ENCODE measurements around the gene TCF7L2.

TCF7L2 gene

GRCh38 chr10:112926906-112927688 lies 22.9 kb upstream of the TCF7L2 start:
- Mint-ChIP-seq H3K4me1 (no peaks in the 10 kb centered on the region), H3K9me3 (peaks cover 6% of the 10 kb centered on the region), H3K27ac (no peak overlapping the region), H3K36me3 (peaks cover 5% of the 10 kb centered on the region), H3K4me3 (no peak overlapping the region), H3K27me3 (peaks cover 9% of the 10 kb centered on the region)
- no peak for ATAC-seq

GRCh38 chr10:112927980-112928379 lies 22.1 kb upstream of the TCF7L2 start:
- no peaks in the 10 kb centered on the region for H3K4me1 Mint-ChIP-seq
- ATAC-seq = no peak
- no peak overlapping the region for H3K4me3 Mint-ChIP-seq
- H3K36me3 Mint-ChIP-seq = peaks cover 5% of the 10 kb centered on the region
- peaks cover 9% of the 10 kb centered on the region for H3K9me3 Mint-ChIP-seq
- peaks cover 18% of the 10 kb centered on the region for H3K27me3 Mint-ChIP-seq
- H3K27ac Mint-ChIP-seq = no peak overlapping the region

GRCh38 chr10:112932658-112933057 lies 17.4 kb upstream of the TCF7L2 start:
- H3K27me3 Mint-ChIP-seq = peaks cover 31% of the 10 kb centered on the region
- H3K4me3 Mint-ChIP-seq = no peak overlapping the region

GRCh38 chr10:112934193-112934592 lies 15.9 kb upstream of the TCF7L2 start:
- no peaks in the 10 kb centered on the region for H3K4me1 Mint-ChIP-seq
- ATAC-seq = no peak
- peaks cover 3% of the 10 kb centered on the region for H3K36me3 Mint-ChIP-seq
- H3K27me3 Mint-ChIP-seq = peaks cover 42% of the 10 kb centered on the region
- no peak overlapping the region for H3K4me3 Mint-ChIP-seq
- H3K27ac Mint-ChIP-seq = no peak overlapping the region
- peaks cover 8% of the 10 kb centered on the region for H3K9me3 Mint-ChIP-seq

More at GRCh38 chr10:112932658-112933057, 17.4 kb upstream of the TCF7L2 start:
- H3K4me1 Mint-ChIP-seq = no peaks in the 10 kb centered on the region
- ATAC-seq = no peak
- H3K36me3 Mint-ChIP-seq = peaks cover 5% of the 10 kb centered on the region
- H3K9me3 Mint-ChIP-seq = peaks cover 9% of the 10 kb centered on the region
- no peak overlapping the region for H3K27ac Mint-ChIP-seq

- H3K36me3 Mint-ChIP-seq = no peaks in the 10 kb centered on the region
These were observed 11.1 kb upstream of the TCF7L2 start for GRCh38 chr10:112938808-112939482.

GRCh38 chr10:112945811-112946210 lies 4.2 kb upstream of the TCF7L2 start:
- Mint-ChIP-seq H3K4me3 (no peak overlapping the region), H3K27ac (no peak overlapping the region), H3K36me3 (no peaks in the 10 kb centered on the region), H3K9me3 (no peaks in the 10 kb centered on the region), H3K27me3 (peaks cover 48% of the 10 kb centered on the region), H3K4me1 (peaks cover 25% of the 10 kb centered on the region)
- no peak for ATAC-seq

More at GRCh38 chr10:112938808-112939482, 11.1 kb upstream of the TCF7L2 start:
- ATAC-seq = no peak
- Mint-ChIP-seq H3K27ac (no peak overlapping the region), H3K27me3 (peaks cover 28% of the 10 kb centered on the region), H3K4me1 (no peaks in the 10 kb centered on the region), H3K9me3 (peaks cover 3% of the 10 kb centered on the region), H3K4me3 (no peak overlapping the region)

- Mint-ChIP-seq H3K9me3 (no peaks in the 10 kb centered on the region), H3K4me1 (peaks cover 27% of the 10 kb centered on the region), H3K36me3 (no peaks in the 10 kb centered on the region), H3K27ac (no peak overlapping the region), H3K4me3 (no peak overlapping the region), H3K27me3 (peaks cover 55% of the 10 kb centered on the region)
- ATAC-seq = no peak
These were observed 3.4 kb upstream of the TCF7L2 start for GRCh38 chr10:112946649-112947048.

- peaks cover 70% of the 10 kb centered on the region for H3K27me3 Mint-ChIP-seq
- peaks cover 33% of the 10 kb centered on the region for H3K4me1 Mint-ChIP-seq
- no peaks in the 10 kb centered on the region for H3K36me3 Mint-ChIP-seq
- ATAC-seq = no peak
- H3K27ac Mint-ChIP-seq = no peak overlapping the region
- H3K4me3 Mint-ChIP-seq = no peak overlapping the region
- no peaks in the 10 kb centered on the region for H3K9me3 Mint-ChIP-seq
These were observed 1.9 kb upstream of the TCF7L2 start for GRCh38 chr10:112948196-112948595.

- Mint-ChIP-seq H3K27ac (no peak overlapping the region), H3K4me1 (peaks cover 33% of the 10 kb centered on the region), H3K4me3 (peak overlapping the region; percentile 84), H3K36me3 (no peaks in the 10 kb centered on the region), H3K9me3 (no peaks in the 10 kb centered on the region), H3K27me3 (peaks cover 81% of the 10 kb centered on the region)
- ATAC-seq = no peak
These were observed 764 bp upstream of the TCF7L2 start for GRCh38 chr10:112949143-112949823.

GRCh38 chr10:112950714-112951358 lies 789 bp downstream of the TCF7L2 start:
- Mint-ChIP-seq H3K9me3 (no peaks in the 10 kb centered on the region), H3K4me3 (peak overlapping the region; percentile 84), H3K27ac (no peak overlapping the region), H3K36me3 (no peaks in the 10 kb centered on the region), H3K27me3 (peaks cover 91% of the 10 kb centered on the region), H3K4me1 (peaks cover 33% of the 10 kb centered on the region)
- no peak for ATAC-seq

GRCh38 chr10:112951359-112952281 lies 1.6 kb downstream of the TCF7L2 start:
- Mint-ChIP-seq H3K4me3 (peak overlapping the region; percentile 87), H3K9me3 (no peaks in the 10 kb centered on the region), H3K36me3 (no peaks in the 10 kb centered on the region), H3K4me1 (peaks cover 33% of the 10 kb centered on the region), H3K27me3 (peaks cover 91% of the 10 kb centered on the region), H3K27ac (peak overlapping the region; percentile 57)
- ATAC-seq = peak; percentile 39

GRCh38 chr10:112952282-112953173 lies 2.5 kb downstream of the TCF7L2 start:
- ATAC-seq = no peak
- H3K27me3 Mint-ChIP-seq = peaks cover 93% of the 10 kb centered on the region
- H3K4me1 Mint-ChIP-seq = peaks cover 33% of the 10 kb centered on the region

More at GRCh38 chr10:112952282-112953173, 2.5 kb downstream of the TCF7L2 start:
- Mint-ChIP-seq H3K4me3 (peak overlapping the region; percentile 87), H3K36me3 (no peaks in the 10 kb centered on the region), H3K27ac (peak overlapping the region; percentile 57), H3K9me3 (no peaks in the 10 kb centered on the region)
